ENCODE data around the gene CDKAL1.

CDKAL1 gene

GRCh38 chr6:20905377-20905776 lies 371.1 kb downstream of the CDKAL1 start:
- TF ChIP-seq TAF1 (IDR thresholded peaks at IDR 0.05; ENCODE audit: low read depth) (no peak), RAD21 (IDR thresholded peaks at IDR 0.05; ENCODE audit: low read depth) (no peak), USF1 (IDR thresholded peaks at IDR 0.05) (no peak), CEBPB (IDR thresholded peaks at IDR 0.05) (no peak), REST (IDR thresholded peaks at IDR 0.05; ENCODE audit: low read depth) (no peak), ZBTB7A (IDR thresholded peaks at IDR 0.05; ENCODE audit: low read depth) (no peak), FOXM1 (IDR thresholded peaks at IDR 0.05; ENCODE audit: borderline replicate concordance, low read depth) (no peak), NFIC (IDR thresholded peaks at IDR 0.05) (no peak), MAX (IDR thresholded peaks at IDR 0.05) (no peak), CREB1 (IDR thresholded peaks at IDR 0.05; ENCODE audit: low read depth) (no peak)

GRCh38 chr6:20906945-20907344 lies 372.7 kb downstream of the CDKAL1 start:
- TF ChIP-seq YY1 (IDR thresholded peaks at IDR 0.05; ENCODE audit: low read depth) (no peak), CEBPB (IDR thresholded peaks at IDR 0.05) (peak; percentile 71), TCF12 (IDR thresholded peaks at IDR 0.05; ENCODE audit: low read depth) (no peak)

- TF ChIP-seq NFIC (IDR thresholded peaks at IDR 0.05) (no peak), YY1 (IDR thresholded peaks at IDR 0.05; ENCODE audit: low read depth) (no peak), EGR1 (IDR thresholded peaks at IDR 0.05) (no peak), TAF1 (IDR thresholded peaks at IDR 0.05; ENCODE audit: low read depth) (no peak), REST (IDR thresholded peaks at IDR 0.05; ENCODE audit: low read depth) (no peak), EP300 (IDR thresholded peaks at IDR 0.05; ENCODE audit: borderline replicate concordance) (no peak), MAX (IDR thresholded peaks at IDR 0.05) (no peak), ZBTB7A (IDR thresholded peaks at IDR 0.05; ENCODE audit: low read depth) (no peak), TEAD4 (IDR thresholded peaks at IDR 0.05) (no peak), USF1 (IDR thresholded peaks at IDR 0.05) (no peak), FOXM1 (IDR thresholded peaks at IDR 0.05; ENCODE audit: borderline replicate concordance, low read depth) (no peak), CREB1 (IDR thresholded peaks at IDR 0.05; ENCODE audit: low read depth) (no peak), RAD21 (IDR thresholded peaks at IDR 0.05; ENCODE audit: low read depth) (no peak)
Observed at GRCh38 chr6:20907486-20908071, 373.3 kb downstream of the CDKAL1 start.

GRCh38 chr6:20909621-20910020 lies 375.4 kb downstream of the CDKAL1 start:
- TF ChIP-seq TEAD4 (IDR thresholded peaks at IDR 0.05) (no peak), CREB1 (IDR thresholded peaks at IDR 0.05; ENCODE audit: low read depth) (no peak), EP300 (IDR thresholded peaks at IDR 0.05; ENCODE audit: borderline replicate concordance) (no peak), REST (IDR thresholded peaks at IDR 0.05; ENCODE audit: low read depth) (no peak), YY1 (IDR thresholded peaks at IDR 0.05; ENCODE audit: low read depth) (no peak), ZBTB7A (IDR thresholded peaks at IDR 0.05; ENCODE audit: low read depth) (no peak), TAF1 (IDR thresholded peaks at IDR 0.05; ENCODE audit: low read depth) (no peak), TCF12 (IDR thresholded peaks at IDR 0.05; ENCODE audit: low read depth) (no peak), NFIC (IDR thresholded peaks at IDR 0.05) (no peak), MAX (IDR thresholded peaks at IDR 0.05) (no peak), FOXM1 (IDR thresholded peaks at IDR 0.05; ENCODE audit: borderline replicate concordance, low read depth) (no peak), CEBPB (IDR thresholded peaks at IDR 0.05) (no peak), RAD21 (IDR thresholded peaks at IDR 0.05; ENCODE audit: low read depth) (no peak), USF1 (IDR thresholded peaks at IDR 0.05) (no peak), EGR1 (IDR thresholded peaks at IDR 0.05) (no peak)
